Measurements from ENCODE around the gene RCE1.

RCE1 gene

GRCh38 chr11:66851239-66851596 is 8.0 kb downstream of the RCE1 start:
- H3K79me1 ChIP-seq (ENCODE audit: low read length) = peaks cover 6% of the 10 kb centered on the region
- no peak overlapping the region for H4K8ac ChIP-seq (ENCODE audit: low read depth, low read length)
- H2AK5ac ChIP-seq (ENCODE audit: low read length) = no peak overlapping the region
- H2BK12ac ChIP-seq (ENCODE audit: low read length) = no peak overlapping the region
- no CpG with 5 or more reads among the region's 4 CpGs for WGBS (ENCODE audit: extremely low coverage, insufficient coverage, insufficient read length)
- H3K4me3 ChIP-seq (ENCODE audit: low read depth, low read length) = no peak overlapping the region
- no peak for DNase-seq
- H3K9ac ChIP-seq (ENCODE audit: low read length) = no peak overlapping the region
- H3K27ac ChIP-seq (ENCODE audit: low read depth, low read length) = no peak overlapping the region
- no peak overlapping the region for H2BK5ac ChIP-seq (ENCODE audit: low read depth, low read length, poor library complexity)
- H3K9me3 ChIP-seq (ENCODE audit: insufficient read depth, low read depth, low read length) = no peaks in the 10 kb centered on the region
- H3K27me3 ChIP-seq (ENCODE audit: insufficient read depth, low read length) = no peaks in the 10 kb centered on the region
- no peak overlapping the region for H3K18ac ChIP-seq (ENCODE audit: low read length)
- no peak overlapping the region for H4K91ac ChIP-seq (ENCODE audit: low read depth, low read length)
- no peak overlapping the region for H3K23ac ChIP-seq (ENCODE audit: low read length)
- H4K12ac ChIP-seq (ENCODE audit: low read depth, low read length) = no peak overlapping the region
- H3K36me3 ChIP-seq (ENCODE audit: control insufficient read depth in 1 of 2, insufficient read depth in 2 of 2, low read length in 2 of 2) = peaks cover 16 to 27% of the 10 kb centered on the region in 2 experiments
- H2BK120ac ChIP-seq (ENCODE audit: insufficient read depth, low read length, poor library complexity) = no peak overlapping the region
- no peak overlapping the region for H3K14ac ChIP-seq (ENCODE audit: low read length)
- H3K4me1 ChIP-seq (ENCODE audit: control insufficient read depth in 1 of 2, insufficient read depth in 2 of 2, low read length in 2 of 2) = peaks cover 7 to 9% of the 10 kb centered on the region in 2 experiments
- H2AFZ ChIP-seq (ENCODE audit: insufficient read depth, low read length, poor library complexity) = no peak overlapping the region
- H3K79me2 ChIP-seq (ENCODE audit: control insufficient read depth, insufficient read depth, low read length, poor library complexity) = peaks cover 4% of the 10 kb centered on the region
- no peak overlapping the region for H3K4ac ChIP-seq (ENCODE audit: low read depth, low read length)
- no peak overlapping the region for H3K4me2 ChIP-seq (ENCODE audit: low read length)

GRCh38 chr11:66851698-66852465 is 8.6 kb downstream of the RCE1 start:
- Histone ChIP-seq H3K27ac (ENCODE audit: low read depth, low read length) (no peak overlapping the region), H3K27me3 (ENCODE audit: insufficient read depth, low read length) (no peaks in the 10 kb centered on the region), H4K12ac (ENCODE audit: low read depth, low read length) (no peak overlapping the region), H2BK12ac (ENCODE audit: low read length) (no peak overlapping the region), H2AK5ac (ENCODE audit: low read length) (no peak overlapping the region), H2AFZ (ENCODE audit: insufficient read depth, low read length, poor library complexity) (no peak overlapping the region), H4K8ac (ENCODE audit: low read depth, low read length) (no peak overlapping the region), H3K4ac (ENCODE audit: low read depth, low read length) (no peak overlapping the region), H3K4me1 (ENCODE audit: control insufficient read depth in 1 of 2, insufficient read depth in 2 of 2, low read length in 2 of 2) (peaks cover 4% of the 10 kb centered on the region in 2 experiments), H3K14ac (ENCODE audit: low read length) (no peak overlapping the region), H2BK5ac (ENCODE audit: low read depth, low read length, poor library complexity) (no peak overlapping the region), H3K9me3 (ENCODE audit: insufficient read depth, low read depth, low read length) (no peaks in the 10 kb centered on the region), H3K4me2 (ENCODE audit: low read length) (no peak overlapping the region), H2BK120ac (ENCODE audit: insufficient read depth, low read length, poor library complexity) (no peak overlapping the region), H3K36me3 (ENCODE audit: control insufficient read depth in 1 of 2, insufficient read depth in 2 of 2, low read length in 2 of 2) (peaks cover 13 to 22% of the 10 kb centered on the region in 2 experiments), H3K4me3 (ENCODE audit: low read depth, low read length) (no peak overlapping the region), H3K9ac (ENCODE audit: low read length) (no peak overlapping the region), H3K79me1 (ENCODE audit: low read length) (peaks cover 6% of the 10 kb centered on the region), H3K79me2 (ENCODE audit: control insufficient read depth, insufficient read depth, low read length, poor library complexity) (peaks cover 4% of the 10 kb centered on the region), H4K91ac (ENCODE audit: low read depth, low read length) (no peak overlapping the region), H3K23ac (ENCODE audit: low read length) (no peak overlapping the region), H3K18ac (ENCODE audit: low read length) (no peak overlapping the region)
- no peak for DNase-seq
- no CpG with 5 or more reads among the region's 26 CpGs for WGBS (ENCODE audit: extremely low coverage, insufficient coverage, insufficient read length)

GRCh38 chr11:66852466-66853241 is 9.4 kb downstream of the RCE1 start:
- Histone ChIP-seq H2BK5ac (ENCODE audit: low read depth, low read length, poor library complexity) (no peak overlapping the region), H3K27ac (ENCODE audit: low read depth, low read length) (no peak overlapping the region), H2BK120ac (ENCODE audit: insufficient read depth, low read length, poor library complexity) (no peak overlapping the region), H3K9ac (ENCODE audit: low read length) (no peak overlapping the region), H3K36me3 (ENCODE audit: control insufficient read depth in 1 of 2, insufficient read depth in 2 of 2, low read length in 2 of 2) (peaks cover 9 to 18% of the 10 kb centered on the region in 2 experiments), H2AFZ (ENCODE audit: insufficient read depth, low read length, poor library complexity) (no peak overlapping the region), H3K18ac (ENCODE audit: low read length) (no peak overlapping the region), H3K23ac (ENCODE audit: low read length) (no peak overlapping the region), H3K4me1 (ENCODE audit: control insufficient read depth in 1 of 2, insufficient read depth in 2 of 2, low read length in 2 of 2) (peaks cover 4 to 7% of the 10 kb centered on the region in 2 experiments), H2AK5ac (ENCODE audit: low read length) (no peak overlapping the region), H4K91ac (ENCODE audit: low read depth, low read length) (no peak overlapping the region), H3K27me3 (ENCODE audit: insufficient read depth, low read length) (no peaks in the 10 kb centered on the region), H4K8ac (ENCODE audit: low read depth, low read length) (no peak overlapping the region), H2BK12ac (ENCODE audit: low read length) (no peak overlapping the region), H3K4ac (ENCODE audit: low read depth, low read length) (no peak overlapping the region), H3K9me3 (ENCODE audit: insufficient read depth, low read depth, low read length) (no peaks in the 10 kb centered on the region), H4K12ac (ENCODE audit: low read depth, low read length) (no peak overlapping the region), H3K4me3 (ENCODE audit: low read depth, low read length) (no peak overlapping the region), H3K14ac (ENCODE audit: low read length) (no peak overlapping the region), H3K79me2 (ENCODE audit: control insufficient read depth, insufficient read depth, low read length, poor library complexity) (peaks cover 4% of the 10 kb centered on the region), H3K4me2 (ENCODE audit: low read length) (no peak overlapping the region), H3K79me1 (ENCODE audit: low read length) (peaks cover 6% of the 10 kb centered on the region)
- no CpG with 5 or more reads among the region's 26 CpGs for WGBS (ENCODE audit: extremely low coverage, insufficient coverage, insufficient read length)
- no peak for DNase-seq

GRCh38 chr11:66853242-66854229 is 10.3 kb downstream of the RCE1 start:
- Histone ChIP-seq H4K8ac (ENCODE audit: low read depth, low read length) (no peak overlapping the region), H3K79me1 (ENCODE audit: low read length) (peaks cover 6% of the 10 kb centered on the region), H3K4me2 (ENCODE audit: low read length) (no peak overlapping the region), H3K4me3 (ENCODE audit: low read depth, low read length) (no peak overlapping the region), H4K91ac (ENCODE audit: low read depth, low read length) (no peak overlapping the region), H3K36me3 (ENCODE audit: control insufficient read depth in 1 of 2, insufficient read depth in 2 of 2, low read length in 2 of 2) (peaks cover 6 to 14% of the 10 kb centered on the region in 2 experiments), H3K4me1 (ENCODE audit: control insufficient read depth in 1 of 2, insufficient read depth in 2 of 2, low read length in 2 of 2) (peaks cover 4 to 8% of the 10 kb centered on the region in 2 experiments), H4K12ac (ENCODE audit: low read depth, low read length) (no peak overlapping the region), H3K79me2 (ENCODE audit: control insufficient read depth, insufficient read depth, low read length, poor library complexity) (peaks cover 4% of the 10 kb centered on the region), H3K18ac (ENCODE audit: low read length) (no peak overlapping the region), H2AFZ (ENCODE audit: insufficient read depth, low read length, poor library complexity) (no peak overlapping the region), H3K27me3 (ENCODE audit: insufficient read depth, low read length) (no peaks in the 10 kb centered on the region), H3K14ac (ENCODE audit: low read length) (no peak overlapping the region), H3K9me3 (ENCODE audit: insufficient read depth, low read depth, low read length) (no peaks in the 10 kb centered on the region), H3K4ac (ENCODE audit: low read depth, low read length) (no peak overlapping the region), H3K23ac (ENCODE audit: low read length) (no peak overlapping the region), H2AK5ac (ENCODE audit: low read length) (no peak overlapping the region), H2BK12ac (ENCODE audit: low read length) (no peak overlapping the region), H2BK5ac (ENCODE audit: low read depth, low read length, poor library complexity) (no peak overlapping the region), H3K27ac (ENCODE audit: low read depth, low read length) (no peak overlapping the region), H2BK120ac (ENCODE audit: insufficient read depth, low read length, poor library complexity) (no peak overlapping the region), H3K9ac (ENCODE audit: low read length) (no peak overlapping the region)
- no CpG with 5 or more reads among the region's 26 CpGs for WGBS (ENCODE audit: extremely low coverage, insufficient coverage, insufficient read length)
- DNase-seq = no peak
